HFF-Myc (cell line): ENCODE measurements around the gene ADARB2.

Experiments used
- DNase-seq: peaks from one replicate; pipeline ENCODE4 v3.0.0-alpha.2; 2011; ENCODE audit warnings: low read depth; ENCODE audit errors: extremely low read depth
- H3K4me3 ChIP-seq: replicated peaks from 2 replicates; pipeline ENCODE4 v1.5.1; 2011; ENCODE audit warnings: low read depth, mild to moderate bottlenecking, control low read depth, low read length
- CTCF ChIP-seq: IDR thresholded peaks from 2 replicates; pipeline ENCODE4 v1.5.1; 2012; ENCODE audit warnings: mild to moderate bottlenecking, low read depth, low read length, control low read depth; ENCODE audit errors: missing control alignments

Gene ADARB2

DNA sequence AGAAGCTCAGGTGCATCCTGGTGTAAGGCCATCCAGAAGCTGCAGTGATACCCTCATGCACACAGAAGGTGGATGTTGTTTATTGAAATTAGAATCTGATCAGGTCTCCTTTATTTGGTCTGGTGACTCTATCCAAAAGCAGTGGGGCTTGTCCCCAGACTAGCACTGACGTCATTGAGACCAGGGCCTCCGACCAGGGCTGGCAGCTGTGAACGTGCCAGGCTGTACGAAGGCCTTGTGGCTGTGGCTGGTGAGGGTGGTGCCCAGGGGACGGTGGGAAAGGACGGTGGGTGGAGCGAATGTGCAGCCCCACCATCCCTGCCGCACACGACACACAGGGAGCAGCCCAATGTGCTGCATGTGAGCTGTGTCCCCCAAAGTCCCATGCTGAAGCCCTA, 160.0 kb downstream of the ADARB2 start:
- no peak for TF ChIP-seq CTCF
- H3K4me3 ChIP-seq: no peak overlapping the region

DNA sequence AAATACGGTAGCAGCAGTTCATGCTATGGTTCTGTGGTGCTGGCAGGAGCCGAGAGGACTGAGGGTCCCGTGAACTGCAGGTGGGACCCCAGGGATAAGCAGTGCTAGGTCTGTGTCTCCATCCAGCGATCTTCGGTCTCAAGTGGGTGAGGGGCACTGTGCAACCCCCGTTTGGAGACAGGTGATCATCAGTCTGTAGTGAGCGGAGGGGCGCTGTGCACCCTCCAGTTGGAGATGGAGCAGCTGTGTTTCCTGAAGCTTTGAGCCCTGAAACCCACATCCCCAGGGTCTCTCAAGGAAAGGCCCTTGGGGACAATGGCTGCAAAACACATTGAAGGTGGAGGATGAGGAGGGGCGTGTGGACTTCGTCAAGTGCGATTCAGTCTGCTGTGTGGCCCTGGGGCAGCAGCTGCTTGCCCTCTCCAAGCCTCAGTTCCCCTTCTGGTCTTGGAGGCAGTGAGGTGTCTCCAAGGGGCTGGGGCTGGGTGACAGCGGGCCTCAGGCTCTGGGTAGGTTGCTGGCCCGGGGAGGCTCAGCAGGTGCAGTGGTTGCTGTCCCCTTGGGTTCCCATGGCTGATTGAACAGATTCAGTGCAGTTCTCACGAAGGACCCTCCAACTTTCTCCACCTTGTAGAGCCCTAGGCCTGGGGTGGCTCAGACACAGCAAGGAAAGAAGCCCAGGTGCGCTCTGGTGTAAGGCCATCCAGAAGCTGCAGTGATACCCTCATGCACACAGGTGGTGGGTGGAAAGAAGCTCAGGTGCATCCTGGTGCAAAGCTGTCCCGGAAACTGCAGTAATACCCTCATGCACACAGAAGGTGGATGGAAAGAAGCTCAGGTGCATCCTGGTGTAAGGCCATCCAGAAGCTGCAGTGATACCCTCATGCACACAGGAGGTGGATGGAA, 160.6 kb downstream of the ADARB2 start:
- no peak for TF ChIP-seq CTCF
- DNase-seq: no peak
- no peak overlapping the region for H3K4me3 ChIP-seq

More for the DNA sequence above, 160.0 kb downstream of the ADARB2 start:
- no peak for DNase-seq

DNA sequence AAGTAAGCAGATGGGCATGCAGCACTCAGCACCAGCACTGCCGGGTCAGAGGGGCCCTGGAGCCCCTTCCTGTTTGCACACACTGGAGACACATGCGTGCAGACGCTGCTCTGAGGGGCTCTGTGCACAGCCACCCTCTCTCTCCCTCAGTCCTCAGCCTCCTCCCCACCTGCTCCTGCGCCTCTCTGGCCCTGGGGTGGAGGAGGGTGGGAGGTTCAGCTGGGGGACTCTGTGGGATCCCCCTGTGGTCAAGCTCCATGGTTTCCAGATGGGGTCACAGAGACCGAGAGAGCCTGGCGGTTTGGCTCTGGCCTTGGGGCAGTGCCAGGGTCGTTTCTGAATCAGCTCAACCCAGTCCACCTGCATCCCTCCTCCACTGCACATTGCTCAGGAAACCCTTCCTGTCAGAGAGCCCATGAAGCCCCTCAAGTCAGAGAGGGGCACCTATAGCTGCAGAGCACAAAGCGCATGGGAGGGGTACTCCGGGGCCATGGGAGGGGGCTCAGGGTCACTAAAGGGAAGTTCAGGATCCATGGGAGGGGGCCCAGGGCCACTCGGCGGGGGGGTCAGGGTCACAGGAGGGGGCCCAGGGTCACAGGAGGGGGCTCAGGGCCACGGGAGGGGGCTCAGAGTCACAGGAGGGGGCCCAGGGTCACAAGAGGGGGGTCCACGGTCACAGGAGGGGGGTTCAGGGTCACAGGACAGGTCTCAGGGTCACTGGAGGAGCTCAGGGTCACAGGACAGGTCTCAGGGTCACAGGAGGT, 161.7 kb downstream of the ADARB2 start:
- TF ChIP-seq CTCF: no peak
- no peak for DNase-seq
- no peak overlapping the region for H3K4me3 ChIP-seq

DNA sequence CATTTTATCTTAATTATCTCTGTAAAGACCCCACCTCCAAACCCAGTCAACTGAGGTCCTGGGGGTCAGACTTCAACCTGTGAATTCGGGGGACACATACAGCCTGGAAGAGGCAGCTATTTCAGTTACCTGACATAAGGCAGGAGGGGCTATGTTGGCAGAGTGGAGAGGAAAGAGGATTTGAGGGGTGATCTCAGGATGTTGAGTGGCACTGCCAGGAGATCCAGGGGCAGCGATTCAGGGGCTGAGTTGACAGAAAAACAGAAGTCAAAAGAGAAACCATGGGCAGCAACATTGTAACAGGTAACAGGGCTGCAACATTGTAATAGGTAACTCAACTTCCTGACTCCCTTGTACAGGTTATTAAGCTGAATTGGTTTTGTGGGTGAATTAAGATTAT, 162.6 kb downstream of the ADARB2 start:
- no peak for TF ChIP-seq CTCF
- no peak for DNase-seq
- no peak overlapping the region for H3K4me3 ChIP-seq

- DNase-seq: no peak
- no peak for TF ChIP-seq CTCF
- no peak overlapping the region for H3K4me3 ChIP-seq
Measured at GRCh38 chr10:1573981-1574380, 163.3 kb downstream of the ADARB2 start.

- no peak overlapping the region for H3K4me3 ChIP-seq
- DNase-seq: no peak
- no peak for TF ChIP-seq CTCF
Measured at GRCh38 chr10:1573334-1573969, 163.9 kb downstream of the ADARB2 start.
